Fibroblast of gingiva (primary cell): ENCODE data around the gene HECTD2.
"Not testable (repeated sequence)": the region's sequence is repeated elsewhere in the genome, so short reads cannot be mapped to it uniquely, and the experiment has no call there.

Experiments used
- DNase-seq: peaks from one replicate; pipeline ENCODE4 v3.0.0-alpha.2; 2011; ENCODE audit warnings: low read depth

The HECTD2 gene

DNA sequence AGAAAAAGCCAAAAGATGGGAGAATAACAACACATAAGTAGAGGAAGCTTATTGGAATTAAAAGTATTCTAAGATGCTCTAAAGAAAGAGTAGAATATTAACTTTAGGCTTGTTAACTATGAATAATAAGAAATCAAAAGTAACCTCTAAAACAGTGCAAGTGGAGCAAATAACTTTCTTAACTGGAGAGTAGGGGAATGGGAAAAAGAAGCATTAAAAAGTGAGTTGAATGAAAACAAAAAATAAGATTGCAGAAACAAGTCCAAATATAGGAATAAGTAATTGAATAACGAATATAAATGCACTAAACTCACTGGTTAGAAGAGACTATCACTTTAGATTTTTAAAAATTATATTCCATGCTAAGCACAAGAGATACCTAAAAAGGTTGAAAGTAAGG lies 63.9 kb downstream of the HECTD2 start:
- no peak for DNase-seq

DNA sequence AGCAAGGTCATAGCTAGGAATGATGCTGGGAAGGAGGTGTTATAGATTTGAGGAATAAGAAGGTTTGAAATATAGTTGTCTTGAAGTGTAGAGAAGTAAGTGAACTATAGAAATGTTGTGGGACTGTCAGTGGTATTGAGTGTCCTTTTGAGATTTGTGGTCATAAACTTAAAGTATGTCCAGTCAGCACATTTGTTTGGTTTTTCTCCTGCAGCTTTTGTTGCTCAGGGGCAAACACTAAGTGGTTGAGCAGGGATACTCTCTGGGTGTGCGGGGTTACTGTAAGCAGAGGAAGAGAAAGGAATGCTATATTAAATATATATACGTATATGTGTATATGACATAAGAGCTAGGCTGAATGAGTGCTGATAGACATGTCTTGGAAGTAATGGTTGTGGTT lies 67.1 kb downstream of the HECTD2 start:
- no peak for DNase-seq

DNA sequence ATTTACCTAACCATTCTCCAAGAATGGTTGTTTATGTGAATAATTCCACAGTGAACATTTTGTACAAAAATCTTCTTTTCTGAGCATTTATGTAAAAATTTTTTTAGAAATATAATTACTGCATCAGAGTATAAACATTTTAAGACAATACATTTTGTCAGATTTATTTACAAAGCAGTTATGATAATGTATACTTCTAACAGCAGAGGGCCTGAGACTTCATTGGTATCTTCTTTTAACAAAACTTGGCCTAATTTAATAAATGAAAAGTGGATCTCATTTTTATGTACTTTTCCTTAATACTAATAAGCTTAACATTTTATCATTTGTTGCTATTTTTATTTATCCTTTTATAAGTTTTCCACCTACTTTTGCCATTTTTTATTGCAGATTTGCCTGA lies 69.4 kb downstream of the HECTD2 start:
- no peak for DNase-seq

DNA sequence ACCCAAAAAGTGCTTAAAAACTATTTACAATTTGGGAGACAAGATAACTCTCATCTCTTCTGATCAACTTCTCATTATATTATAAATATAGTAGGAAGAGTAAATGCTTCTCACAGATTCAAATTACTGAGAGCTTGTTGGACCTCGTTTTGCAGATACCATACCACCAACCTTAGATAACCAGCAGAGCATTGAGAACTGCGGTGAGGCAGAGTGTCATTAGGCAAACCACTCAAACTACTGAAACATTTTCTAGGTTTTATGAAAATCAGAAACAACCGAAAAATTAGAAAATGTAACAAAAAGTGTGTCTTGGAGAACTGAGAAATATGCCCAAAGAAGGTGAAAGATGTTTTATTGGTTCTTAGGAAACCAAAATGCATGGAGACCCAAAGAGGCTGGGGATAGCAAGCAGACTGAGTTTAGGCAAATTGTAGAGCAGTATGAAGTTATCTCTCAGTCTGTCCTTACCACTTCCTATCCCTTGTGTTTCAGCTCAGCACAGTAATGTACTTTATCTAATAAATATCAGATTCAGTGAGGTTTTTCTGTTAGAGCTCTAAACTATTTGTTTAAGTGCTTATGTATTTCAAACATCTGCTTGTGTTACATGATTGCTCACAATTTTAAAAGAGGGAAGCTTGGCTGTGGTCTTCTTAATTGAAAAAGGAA lies 77.9 kb downstream of the HECTD2 start:
- DNase-seq = no peak

DNA sequence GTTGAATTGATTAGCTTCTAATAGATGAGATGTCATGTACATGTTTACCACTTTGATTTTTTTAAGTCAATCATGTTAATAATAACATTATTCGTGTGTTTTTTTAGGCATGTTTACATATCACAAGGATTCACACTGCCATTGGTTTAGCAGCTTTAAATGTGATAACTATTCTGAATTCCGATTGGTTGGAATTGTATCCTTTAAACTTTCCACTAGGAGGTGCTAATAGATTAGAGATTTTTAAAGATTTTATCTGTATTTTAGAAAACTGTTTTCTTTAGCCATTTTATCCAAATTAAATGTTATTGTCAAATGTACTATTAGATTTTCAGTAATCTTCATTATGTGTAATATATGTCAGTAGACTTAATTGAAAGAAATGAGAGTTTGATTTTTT lies 83.2 kb downstream of the HECTD2 start:
- DNase-seq = peak; percentile 53

DNA sequence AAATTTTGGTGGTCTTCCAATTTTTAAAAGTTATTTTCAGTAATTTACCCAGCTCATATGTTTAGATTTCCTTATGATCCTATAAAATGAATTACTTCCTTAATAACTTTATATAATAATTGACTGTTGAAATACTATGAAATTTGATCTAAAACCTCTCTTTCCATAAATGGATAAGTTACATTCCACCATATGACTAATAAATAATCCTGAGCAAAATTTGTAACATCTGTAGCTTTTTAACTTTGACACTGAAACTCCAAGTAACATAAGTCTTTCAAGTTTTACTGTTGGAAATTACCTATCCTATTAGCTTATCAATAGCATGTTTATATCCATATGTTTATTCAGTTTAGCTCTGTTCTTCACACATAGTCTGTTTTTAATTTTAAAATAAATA lies 85.3 kb downstream of the HECTD2 start:
- DNase-seq = peak; percentile 32

DNA sequence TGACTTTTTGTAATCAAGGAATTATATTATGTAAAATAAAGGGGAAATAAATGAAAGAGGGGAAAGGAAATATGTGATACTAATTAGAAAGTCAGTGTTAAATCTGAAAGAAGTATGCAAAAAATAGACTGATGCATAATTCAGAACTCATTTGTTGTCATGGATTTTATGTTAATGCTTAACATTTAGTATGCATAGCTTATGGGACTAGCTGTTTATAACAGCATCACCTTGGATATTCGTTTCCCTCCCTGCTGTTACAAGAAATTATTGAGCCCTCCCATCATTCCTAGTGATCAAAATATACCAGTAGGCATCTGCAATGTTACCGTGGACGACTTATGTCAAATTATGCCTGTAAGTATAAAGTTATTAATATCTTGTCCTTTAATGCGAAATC lies 85.9 kb downstream of the HECTD2 start:
- no peak for DNase-seq

DNA sequence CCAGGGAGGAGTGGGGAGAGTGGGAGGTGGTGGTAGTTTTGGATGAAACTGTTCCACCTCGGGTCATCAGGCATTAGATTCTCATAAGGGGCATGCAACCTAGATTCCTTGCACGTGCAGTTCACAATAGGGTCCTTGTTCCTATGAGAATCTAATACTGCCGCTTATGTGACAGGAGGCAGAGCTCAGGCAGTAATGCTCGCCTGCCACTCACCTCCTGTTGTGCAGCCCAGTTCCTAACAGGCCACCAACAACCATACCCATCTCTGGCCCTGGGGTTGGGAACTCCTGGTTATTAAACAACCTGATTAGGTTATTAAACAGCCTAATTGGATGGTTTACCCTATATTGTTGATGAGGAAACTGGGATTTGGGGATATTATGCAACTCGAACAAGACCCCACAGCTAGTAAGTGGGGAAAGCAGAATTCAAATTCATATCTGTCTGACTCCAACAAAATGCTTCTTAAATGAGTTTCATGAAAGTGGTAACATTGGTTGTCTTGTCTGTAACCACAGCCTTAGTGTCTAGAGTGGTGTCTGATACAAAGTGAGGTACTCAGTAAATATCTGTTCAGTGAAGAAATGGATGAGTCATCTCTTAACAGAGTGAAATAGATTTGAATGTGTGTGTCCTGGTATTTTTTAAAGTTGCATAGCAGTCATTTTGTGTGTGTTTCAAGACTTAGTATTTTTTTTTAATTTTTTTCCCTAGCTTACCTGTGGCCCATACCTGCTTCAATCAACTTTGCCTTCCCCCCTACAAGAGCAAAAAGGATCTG lies 101.6 kb downstream of the HECTD2 start:
- DNase-seq = peak; percentile 49

DNA sequence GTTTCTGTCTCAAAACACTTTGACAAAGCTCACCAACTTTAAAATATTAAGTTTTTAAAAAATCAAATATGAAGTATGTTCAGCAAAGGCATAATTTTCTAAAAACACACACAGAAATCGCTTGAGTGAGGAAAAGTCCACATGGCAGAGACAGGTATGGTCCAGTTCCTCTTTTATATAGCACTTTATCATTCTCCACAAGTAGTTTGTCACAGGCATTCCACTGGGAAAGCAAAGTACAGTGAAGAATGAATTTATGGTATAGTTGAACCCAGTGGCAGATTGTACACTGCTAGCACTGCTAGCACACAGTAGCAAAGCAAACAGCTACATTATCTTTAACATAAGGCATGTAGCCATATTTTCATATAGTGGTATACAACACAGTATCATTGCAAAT lies 102.3 kb downstream of the HECTD2 start:
- no peak for DNase-seq

DNA sequence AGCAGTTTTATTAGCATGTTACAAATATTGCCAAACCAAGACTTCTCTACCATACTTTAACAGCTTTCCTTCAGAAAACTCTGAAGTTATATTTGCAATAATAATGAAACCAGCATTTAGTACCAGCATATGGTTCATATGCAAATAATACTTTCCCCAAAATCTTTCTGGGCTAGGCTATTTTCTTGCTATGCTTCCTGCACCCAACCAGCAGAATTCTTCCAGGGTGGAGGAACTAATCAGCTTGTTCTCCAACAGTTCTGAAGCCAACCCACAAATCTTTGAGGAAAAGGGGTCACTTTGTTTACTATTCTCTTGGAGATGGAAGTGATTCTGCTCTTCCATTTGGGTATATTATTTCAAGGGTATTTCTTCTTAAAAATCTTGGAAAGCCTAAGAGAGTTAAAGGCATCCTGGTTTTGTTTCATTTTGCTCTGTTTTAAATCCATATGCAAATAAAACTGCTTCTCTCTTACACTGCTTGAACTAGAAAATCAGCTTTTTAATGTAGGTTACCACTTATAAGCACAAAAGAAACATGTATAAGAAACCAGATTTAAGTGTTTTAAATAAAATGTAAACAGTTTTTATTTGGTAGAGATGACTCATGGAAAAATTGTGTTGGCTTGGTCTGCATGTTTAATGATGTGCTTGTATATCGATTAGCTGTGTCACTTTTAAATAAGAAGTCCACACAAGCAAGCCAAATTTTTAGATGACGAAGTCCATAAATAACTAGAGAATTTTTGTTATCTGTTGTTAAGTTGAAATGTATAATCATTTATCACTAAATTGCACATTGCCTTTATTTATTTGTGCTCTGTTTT lies 103.7 kb downstream of the HECTD2 start:
- DNase-seq = no peak

DNA sequence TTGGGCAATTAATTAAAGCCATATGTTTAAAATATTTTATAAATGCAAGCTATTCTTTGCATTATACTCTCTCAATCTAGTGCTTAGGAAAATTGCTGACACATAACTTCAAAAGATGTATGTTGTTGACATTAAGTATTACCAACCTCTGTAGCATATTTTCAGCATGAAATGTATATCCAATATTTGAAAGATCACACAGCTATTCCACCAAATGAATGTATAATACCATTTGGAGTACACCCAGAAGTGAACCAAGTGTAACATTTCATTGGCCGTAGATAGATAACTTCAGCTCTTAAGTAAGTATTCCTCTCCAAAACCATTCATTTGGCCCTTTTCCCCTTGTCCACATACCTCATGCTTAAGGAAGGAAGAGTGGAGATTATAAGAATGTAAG lies 104.6 kb downstream of the HECTD2 start:
- DNase-seq = peak; percentile 50

DNA sequence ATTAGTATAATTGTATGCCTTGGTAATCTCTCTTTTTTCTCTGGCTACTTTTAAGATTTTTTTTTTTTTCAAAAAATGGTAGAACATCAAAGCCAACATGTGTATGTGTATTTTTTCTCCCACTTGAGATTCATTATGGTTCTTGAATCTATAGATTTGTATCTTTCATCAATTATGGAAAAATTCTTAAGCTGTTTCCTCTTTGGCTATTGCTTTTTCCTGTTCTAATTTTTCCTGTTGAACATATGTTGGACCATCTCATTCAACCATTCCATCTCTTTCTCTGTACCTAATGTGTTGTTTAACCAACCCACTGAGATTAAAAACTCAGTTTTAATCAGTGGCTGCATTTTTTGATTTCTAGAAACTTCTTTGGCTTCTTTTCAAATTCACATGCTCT lies 107.2 kb downstream of the HECTD2 start:
- no peak for DNase-seq

DNA sequence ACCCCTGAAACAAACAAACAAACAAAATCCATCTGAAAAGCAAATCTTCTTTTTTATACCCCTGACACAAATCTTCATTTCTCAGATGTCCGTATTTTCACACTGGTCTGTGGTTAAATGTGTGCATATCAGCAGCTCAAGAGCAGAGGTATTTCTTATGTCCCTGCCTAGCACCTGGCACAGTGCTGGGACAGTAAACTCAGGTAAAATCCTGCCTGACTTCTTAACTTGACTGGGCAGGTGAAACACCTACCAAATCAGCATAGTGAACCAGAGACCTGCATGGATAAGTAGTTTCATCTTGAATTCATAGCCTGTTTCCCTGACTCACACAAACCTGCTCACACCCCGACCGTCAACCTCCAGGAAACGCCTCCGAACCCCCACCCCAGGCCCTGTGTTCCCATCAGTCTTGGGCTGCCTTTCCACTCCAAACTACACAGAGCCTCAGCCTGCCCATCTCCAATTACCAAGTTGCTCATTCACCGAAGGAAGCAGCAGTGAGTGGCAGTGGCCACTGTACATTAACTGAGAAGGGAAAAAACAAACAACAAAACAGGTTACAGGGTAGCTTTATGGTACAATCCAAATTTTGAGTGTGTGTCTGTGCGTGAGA lies 109.9 kb downstream of the HECTD2 start:
- no peak for DNase-seq

DNA sequence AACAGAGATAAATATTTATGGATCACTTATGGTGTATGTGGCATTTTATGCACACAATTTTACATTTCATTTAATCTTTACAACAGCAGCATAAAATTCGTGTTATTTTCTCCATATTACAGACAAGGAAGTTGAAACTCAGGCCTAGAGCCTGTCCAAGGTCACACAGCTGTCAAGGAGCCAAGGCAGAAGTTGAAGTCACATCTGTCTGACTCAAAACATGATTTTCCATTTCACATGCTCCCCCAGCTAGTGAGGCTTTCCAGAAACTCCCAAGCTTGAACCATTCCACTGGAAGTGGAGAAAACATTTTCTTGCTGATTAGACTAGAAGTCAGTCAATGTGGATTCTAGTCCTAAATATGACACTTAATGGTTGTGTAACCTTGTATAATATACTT lies 110.5 kb downstream of the HECTD2 start:
- no peak for DNase-seq

DNA sequence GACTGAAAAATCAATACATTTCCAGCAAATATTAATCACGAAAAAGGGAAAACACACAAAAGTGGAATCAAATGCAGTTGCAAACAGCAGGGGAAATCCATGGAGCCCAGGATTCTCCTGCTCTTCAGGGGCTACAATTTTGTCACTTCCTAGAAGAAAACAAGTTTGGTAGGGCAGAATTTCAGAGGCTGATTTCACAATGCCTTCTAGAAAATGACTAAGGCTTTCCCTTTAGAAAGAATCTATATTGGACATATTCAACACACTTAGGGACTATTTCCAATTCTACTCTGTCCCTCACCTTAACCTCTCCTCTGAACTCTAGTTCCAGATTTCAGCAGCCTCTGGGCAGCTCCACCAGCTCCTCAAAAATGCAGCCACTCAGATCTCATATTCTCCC lies 111.3 kb downstream of the HECTD2 start:
- peak; percentile 24 for DNase-seq

DNA sequence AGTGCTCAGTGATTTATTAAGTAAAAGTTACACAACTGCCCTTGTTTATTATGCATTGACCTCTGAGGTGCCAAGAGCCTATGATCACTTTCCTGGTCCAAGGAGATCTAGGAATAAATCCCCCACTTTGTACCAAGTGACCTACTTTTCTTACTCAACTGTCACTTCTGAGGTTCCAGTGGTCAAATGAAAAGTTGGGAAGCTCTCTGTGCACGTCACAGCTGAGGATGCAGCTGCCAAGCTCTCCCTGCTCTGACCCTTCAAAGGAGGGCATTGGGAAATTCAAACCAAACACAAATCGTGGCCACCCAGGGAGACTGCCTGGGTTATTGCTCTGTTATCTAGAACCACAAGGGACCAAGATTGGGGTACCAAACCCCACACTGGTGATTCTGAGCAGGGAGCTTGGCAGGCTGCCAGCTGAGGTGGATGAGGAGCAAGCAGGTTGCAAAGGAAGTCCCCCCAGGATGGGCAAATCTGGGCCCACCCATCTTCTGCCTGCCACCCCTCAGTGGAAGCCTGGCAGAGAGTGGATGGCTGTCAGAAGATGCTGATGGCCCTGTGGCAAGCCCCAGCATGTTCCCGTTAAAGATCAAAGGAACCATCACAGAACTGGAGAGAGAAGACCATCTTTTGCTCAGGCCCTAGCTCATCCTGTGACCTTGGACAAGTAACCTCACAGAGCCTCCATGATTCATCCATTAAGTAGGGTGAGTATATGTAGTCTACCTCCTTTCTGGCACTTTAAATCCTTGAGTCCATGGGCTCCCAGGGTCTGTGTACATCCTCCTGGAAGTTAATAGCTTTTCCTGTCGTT lies 116.0 kb downstream of the HECTD2 start:
- DNase-seq = peak; percentile 34

DNA sequence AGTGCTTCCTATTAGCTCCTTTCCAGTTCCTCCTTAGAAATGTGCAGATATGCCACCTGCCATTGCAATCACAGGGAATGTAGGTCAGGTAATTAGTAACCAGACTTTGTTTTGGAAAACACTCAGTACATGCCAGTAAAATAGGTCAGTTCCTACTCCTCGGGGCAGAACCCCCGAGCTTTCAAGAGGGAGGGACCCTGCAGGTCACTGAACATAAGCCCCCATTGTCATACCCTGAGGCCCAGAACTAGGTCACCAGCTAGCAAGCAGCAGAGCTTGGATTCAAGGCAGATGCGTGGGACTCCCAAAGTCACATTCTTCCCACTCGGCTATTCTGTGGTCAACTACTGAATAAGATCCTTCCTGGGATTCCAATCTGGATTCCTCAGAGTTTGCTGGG lies 117.9 kb downstream of the HECTD2 start:
- DNase-seq = no peak

DNA sequence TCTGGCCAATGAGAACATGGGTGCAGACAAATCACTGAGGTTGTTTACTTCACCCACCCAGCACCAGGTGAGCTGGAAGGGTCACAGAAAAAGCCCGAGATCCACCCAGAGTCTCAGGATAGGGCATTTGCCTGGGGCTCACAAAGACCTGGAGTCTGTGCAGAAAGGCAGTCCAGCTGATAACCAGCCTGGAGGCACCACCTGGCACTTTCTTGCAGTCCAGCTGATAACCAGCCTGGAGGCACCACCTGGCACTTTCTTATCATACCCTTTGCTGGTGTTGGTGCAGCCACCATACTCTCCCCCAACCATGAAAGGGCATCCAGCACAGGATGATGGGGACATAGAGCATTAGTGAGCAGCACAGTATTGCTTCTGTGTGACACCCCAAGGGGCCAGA lies 118.6 kb downstream of the HECTD2 start:
- DNase-seq = no peak

DNA sequence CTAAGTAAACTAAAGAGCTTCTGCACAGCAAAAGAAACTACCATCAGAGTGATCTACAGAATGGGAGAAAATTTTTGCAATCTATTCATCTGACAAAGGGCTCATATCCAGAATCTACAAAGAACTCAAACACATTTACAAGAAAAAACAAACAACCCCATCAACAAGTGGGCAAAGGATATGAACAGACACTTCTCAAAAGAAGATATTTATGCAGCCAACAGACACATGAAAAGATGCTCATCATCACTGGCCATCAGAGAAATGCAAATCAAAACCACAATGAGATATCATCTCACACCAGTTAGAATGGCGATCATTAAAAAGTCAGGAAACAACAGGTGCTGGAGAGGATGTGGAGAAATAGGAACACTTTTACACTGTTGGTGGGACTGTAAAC lies 124.6 kb downstream of the HECTD2 start:
- DNase-seq = not testable (repeated sequence)

DNA sequence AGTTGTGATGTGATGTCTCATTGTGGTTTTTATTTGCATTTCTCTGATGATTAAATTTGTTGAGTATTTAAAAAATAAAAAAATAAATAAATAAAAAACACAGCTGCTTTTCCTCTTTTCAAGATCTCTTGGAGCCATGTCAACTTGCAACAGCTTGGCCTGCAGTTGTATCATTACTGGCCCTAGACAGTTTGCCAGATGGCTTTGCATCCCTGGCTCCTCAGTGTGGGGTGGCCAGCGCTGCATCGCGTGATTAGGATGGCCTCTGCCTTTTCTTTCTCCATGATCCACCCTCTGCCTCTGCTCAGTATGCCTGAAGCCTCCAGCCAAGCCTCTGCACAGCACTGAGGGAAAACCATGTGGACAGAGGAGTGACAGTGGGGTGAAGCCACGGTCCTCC lies 126.0 kb downstream of the HECTD2 start:
- DNase-seq = peak; percentile 95

DNA sequence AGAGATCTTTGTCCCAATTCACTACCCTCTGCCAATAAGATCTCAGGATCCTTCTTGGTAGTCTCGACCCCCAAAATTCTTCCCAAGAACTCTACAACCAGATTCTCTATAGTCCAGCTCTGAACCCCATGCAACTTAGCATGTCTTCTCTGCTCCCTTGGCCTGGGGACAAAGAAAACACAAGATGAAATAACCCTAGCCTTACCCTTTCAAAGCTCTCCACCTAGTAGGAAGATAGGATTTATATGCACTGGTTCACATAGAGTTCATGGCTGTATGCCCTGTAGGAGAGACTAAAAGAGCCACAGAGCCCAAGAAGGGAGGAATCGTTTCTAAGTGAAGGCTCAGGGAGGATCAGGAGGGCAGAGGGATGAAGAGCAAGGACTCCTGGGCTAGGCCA lies 126.6 kb downstream of the HECTD2 start:
- DNase-seq = peak; percentile 6
